Gastrocnemius medialis (tissue), 4 donors: ENCODE data around the gene CACNA1C.

Experiments
- POLR2A ChIP-seq, 2 donors: fragments of 450-650 bp; IDR thresholded peaks; one replicate each; pipeline ENCODE4 v1.6.1; 2017; ENCODE audit warnings: antibody characterized with exemption in 2 of 2, mild to moderate bottlenecking in 2 of 2, moderate library complexity in 2 of 2
- TF ChIP-seq, protein P1 (sequence below), 5 experiments: fragments of 450-650 bp in 3 of 5; fragments of 200-600 bp in 2 of 5; sonication (generic) in 2 of 5; IDR thresholded peaks in 4 of 5; conservative IDR thresholded peaks in 1 of 5; 1 replicate in 4 of 5; 2 replicates in 1 of 5; pipeline ENCODE4 v1.5.1; 2016 to 2019; ENCODE audit warnings: antibody characterized with exemption in 5 of 5, mild to moderate bottlenecking in 3 of 5, moderate library complexity in 3 of 5

DNA sequence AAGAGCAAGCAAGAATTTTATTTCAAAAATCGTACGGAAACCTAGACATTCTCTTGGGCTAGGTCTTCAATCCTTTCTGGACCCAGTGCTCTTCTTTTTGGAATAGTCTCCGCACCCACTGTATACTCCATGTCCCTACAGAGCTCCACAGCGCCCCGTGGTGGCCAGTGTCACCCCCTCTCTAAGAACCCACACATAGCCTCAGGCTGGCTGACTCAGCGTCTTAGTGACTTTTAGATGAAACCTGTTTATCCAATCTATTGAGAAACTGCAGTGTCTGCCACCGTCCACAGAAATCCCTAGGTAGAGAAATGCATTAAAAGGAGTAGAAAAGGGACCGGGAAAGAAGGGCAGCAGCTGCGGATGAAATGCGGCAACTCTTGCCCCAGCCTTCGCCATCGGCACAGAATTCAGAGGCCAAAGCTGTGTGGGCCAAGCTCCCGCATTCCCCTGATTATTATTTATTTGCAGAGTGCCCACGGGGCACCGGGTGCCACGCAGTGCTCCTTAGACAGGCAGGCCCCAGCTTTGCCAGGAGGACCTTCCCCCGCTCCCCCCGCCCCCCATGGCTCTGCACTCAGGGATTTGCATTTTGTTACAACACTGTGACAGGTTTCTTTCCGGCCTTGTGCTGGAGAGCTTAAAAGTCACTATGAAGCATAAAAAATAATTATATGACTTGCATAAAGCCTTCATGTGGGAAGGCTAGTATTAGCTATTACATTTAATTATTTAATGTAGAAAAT lies 571.9 kb downstream of the CACNA1C start:
- TF ChIP-seq POLR2A (IDR thresholded peaks at IDR 0.05), result no peak
- TF ChIP-seq, protein P1, sequence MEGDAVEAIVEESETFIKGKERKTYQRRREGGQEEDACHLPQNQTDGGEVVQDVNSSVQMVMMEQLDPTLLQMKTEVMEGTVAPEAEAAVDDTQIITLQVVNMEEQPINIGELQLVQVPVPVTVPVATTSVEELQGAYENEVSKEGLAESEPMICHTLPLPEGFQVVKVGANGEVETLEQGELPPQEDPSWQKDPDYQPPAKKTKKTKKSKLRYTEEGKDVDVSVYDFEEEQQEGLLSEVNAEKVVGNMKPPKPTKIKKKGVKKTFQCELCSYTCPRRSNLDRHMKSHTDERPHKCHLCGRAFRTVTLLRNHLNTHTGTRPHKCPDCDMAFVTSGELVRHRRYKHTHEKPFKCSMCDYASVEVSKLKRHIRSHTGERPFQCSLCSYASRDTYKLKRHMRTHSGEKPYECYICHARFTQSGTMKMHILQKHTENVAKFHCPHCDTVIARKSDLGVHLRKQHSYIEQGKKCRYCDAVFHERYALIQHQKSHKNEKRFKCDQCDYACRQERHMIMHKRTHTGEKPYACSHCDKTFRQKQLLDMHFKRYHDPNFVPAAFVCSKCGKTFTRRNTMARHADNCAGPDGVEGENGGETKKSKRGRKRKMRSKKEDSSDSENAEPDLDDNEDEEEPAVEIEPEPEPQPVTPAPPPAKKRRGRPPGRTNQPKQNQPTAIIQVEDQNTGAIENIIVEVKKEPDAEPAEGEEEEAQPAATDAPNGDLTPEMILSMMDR (IDR thresholded peaks at IDR 0.05 in 4 of 5, conservative IDR thresholded peaks at IDR 0.05 in 1 of 5), result no peak
